Spleen (tissue), 11 donors: ENCODE measurements around the gene ARHGAP24. TPM values are rescaled to one million over a fixed set of nuclear protein-coding genes. Genes with fewer than 3 reads are reported as not detected.
A peak's percentile ranks its signal among the peaks of the same experiment; 100 is the strongest.

ENCODE experiments used
- DNase-seq: peaks from one replicate; pipeline ENCODE4 v3.0.0-alpha.2; 2020
- H3K27ac ChIP-seq, 8 donors: fragments of 200-600 bp; sonication (generic) in 7 of 8; 1 replicate in 4 of 8; 2 replicates in 4 of 8; pipeline versions ENCODE4 v1.5.0 to v1.8.0; 2016 to 2021; ENCODE audit warnings: inconsistent platforms in 4 of 8, mild to moderate bottlenecking in 4 of 8, moderate library complexity in 1 of 8
- H3K27me3 ChIP-seq, 7 donors: fragments of 200-600 bp; sonication (generic) in 6 of 7; replicated peaks in 1 of 7; 1 replicate in 4 of 7; 2 replicates in 3 of 7; pipeline versions ENCODE4 v1.5.0 to v1.8.0; 2016 to 2021; ENCODE audit warnings: inconsistent platforms in 3 of 7, mild to moderate bottlenecking in 1 of 7
- H3K36me3 ChIP-seq, 6 donors: fragments of 200-600 bp; sonication (generic) in 5 of 6; 1 replicate in 4 of 6; 2 replicates in 2 of 6; pipeline versions ENCODE4 v1.5.0 to v1.8.0; 2016 to 2021; ENCODE audit warnings: inconsistent platforms in 2 of 6
- H3K4me1 ChIP-seq, 6 donors: fragments of 200-600 bp; sonication (generic) in 5 of 6; 1 replicate in 3 of 6; 2 replicates in 3 of 6; pipeline versions ENCODE4 v1.5.0 to v1.8.0; 2016 to 2021; ENCODE audit warnings: inconsistent platforms in 3 of 6
- H3K4me3 ChIP-seq, 8 donors: fragments of 200-600 bp; sonication (generic) in 7 of 8; 1 replicate in 4 of 8; 2 replicates in 4 of 8; pipeline versions ENCODE4 v1.5.0 to v1.8.0; 2016 to 2021; ENCODE audit warnings: inconsistent platforms in 4 of 8, mild to moderate bottlenecking in 4 of 8, moderate library complexity in 2 of 8
- H3K9me3 ChIP-seq, 8 donors: fragments of 200-600 bp; sonication (generic) in 7 of 8; 1 replicate in 4 of 8; 2 replicates in 4 of 8; pipeline versions ENCODE4 v1.5.0 to v1.8.0; 2016 to 2021; ENCODE audit warnings: inconsistent platforms in 4 of 8
- CTCF ChIP-seq, 11 experiments: fragments of 200-600 bp in 7 of 11; fragments of 450-650 bp in 4 of 11; sonication (generic) in 4 of 11; IDR thresholded peaks in 8 of 11; conservative IDR thresholded peaks in 3 of 11; 1 replicate in 7 of 11; 2 replicates in 4 of 11; pipeline versions ENCODE4 v1.4.0 to v1.8.0; 2016 to 2021; ENCODE audit warnings: antibody characterized with exemption in 11 of 11, inconsistent platforms in 4 of 11, mild to moderate bottlenecking in 1 of 11
- POLR2A ChIP-seq, 3 donors: fragments of 450-650 bp; IDR thresholded peaks; one replicate each; pipeline ENCODE4 v1.5.1; 2017; ENCODE audit warnings: antibody characterized with exemption in 3 of 3, mild to moderate bottlenecking in 1 of 3
- POLR2AphosphoS5 ChIP-seq, 3 donors: sonication (generic); formaldehyde crosslinking; IDR thresholded peaks; one replicate each; pipeline ENCODE4 v1.5.1; 2017; ENCODE audit warnings: antibody characterized with exemption in 3 of 3
- WGBS, 5 donors: extraction: QIAGEN DNeasy Blood & Tissue Kit in 3 of 5; methylation state at CpG; one replicate each; pipeline versions ENCODE4 v1.1.5 to v1.1.7; 2013 to 2018; 5-methylcytosine and 5-hydroxymethylcytosine counted together
- intact Hi-C: fragments of 100-400 bp; cut with DNase I; formaldehyde crosslinking; loops from one replicate; pipeline ENCODE4 v1.15.0; 2023; ENCODE audit warnings: low total_unique reads
- polyA plus RNA-seq, 3 donors: library from polyadenylated mRNA; stranded (reverse); fragments of 200-250 nt; gene quantifications; one replicate each; pipeline ENCODE4 v1.2.1, GENCODE V29; 2013
- total RNA-seq, 7 donors: library from RNA; depleted of rRNA in 3 of 7; stranded (reverse); fragments of >200 nt in 3 of 7; fragmentation: NEBNext Ultra II Directional in 4 of 7; extraction: Animal tissue kit (Norgen Biotek cat#: 25700) in 4 of 7; gene quantifications; one replicate each; pipeline versions ENCODE4 v1.1.0 to v1.2.1, GENCODE V29; 2016 to 2021
- donor health status: healthy with polysubstance abuse.
- donor health status: DM: no; HTN: no; CAD: no; lungs with moderate emphysema.
- donor health status: DM: no; HTN: no; CAD: no.
- donor health status: Bipolar disorder and iron deficiency.
- donor health status: healthy.
- donor health status: DM: no; HTN: no; CAD: no.
- donor health status: DM: yes; HTN: yes; CAD: no.

The ARHGAP24 gene
- total and polyA plus RNA-seq, 10 donors = 23.1 to 199 (median 130) TPM

GRCh38 chr4:85928775-85929591, 454.0 kb downstream of the ARHGAP24 start:
- WGBS, 5 donors = 42 to 48% (median 47%) methylated on average over 5 of the region's 5 CpGs
- Histone ChIP-seq H3K27ac (no peak overlapping the region), H3K4me1 (peaks cover 6 to 76% (median 43%) of the 10 kb centered on the region in 6 donors), H3K4me3 (no peak overlapping the region), H3K9me3 (no peaks in the 10 kb centered on the region), H3K27me3 (no peaks in the 10 kb centered on the region), H3K36me3 (peaks cover 0 to 12% (median 0%) of the 10 kb centered on the region in 6 donors)
- intact Hi-C loops = no loop called here
- TF ChIP-seq CTCF (IDR thresholded peaks at IDR 0.05 in 8 of 11, conservative IDR thresholded peaks at IDR 0.05 in 3 of 11) (no peak), POLR2AphosphoS5 (IDR thresholded peaks at IDR 0.05) (no peak), POLR2A (IDR thresholded peaks at IDR 0.05) (no peak)
- no peak for DNase-seq

GRCh38 chr4:85929961-85930665, 455.2 kb downstream of the ARHGAP24 start:
- peak; percentile 72 for DNase-seq
- peak overlapping the region in 4 of 8 donors; percentile 6 to 20 (median 12) for H3K27ac ChIP-seq
- intact Hi-C loops = no loop called here

GRCh38 chr4:85932500-85933290, 457.7 kb downstream of the ARHGAP24 start:
- no peak for DNase-seq
- 24 to 30% (median 26%) methylated on average over 18 of the region's 18 CpGs for WGBS, 5 donors
- TF ChIP-seq POLR2A (IDR thresholded peaks at IDR 0.05) (no peak), POLR2AphosphoS5 (IDR thresholded peaks at IDR 0.05) (peak in 1 of 3 donors; percentile 45)
- H3K9me3 ChIP-seq = no peaks in the 10 kb centered on the region
- peak overlapping the region in 2 of 8 donors; percentile 7 to 32 for H3K4me3 ChIP-seq
- H3K27ac ChIP-seq = peak overlapping the region in 5 of 8 donors; percentile 35 to 47 (median 39)
- no peaks in the 10 kb centered on the region for H3K36me3 ChIP-seq
- peaks cover 6 to 63% (median 42%) of the 10 kb centered on the region in 6 donors for H3K4me1 ChIP-seq
- no peaks in the 10 kb centered on the region for H3K27me3 ChIP-seq
- intact Hi-C loops = no loop called here

More at GRCh38 chr4:85929961-85930665, 455.2 kb downstream of the ARHGAP24 start:
- H3K36me3 ChIP-seq = peaks cover 0 to 4% (median 0%) of the 10 kb centered on the region in 6 donors
- 2 to 10% (median 4%) methylated on average over 10 of the region's 10 CpGs for WGBS, 5 donors
- no peaks in the 10 kb centered on the region for H3K27me3 ChIP-seq
- peak overlapping the region in 1 of 8 donors; percentile 14 for H3K4me3 ChIP-seq
- no peaks in the 10 kb centered on the region for H3K9me3 ChIP-seq
- TF ChIP-seq CTCF (IDR thresholded peaks at IDR 0.05 in 8 of 11, conservative IDR thresholded peaks at IDR 0.05 in 3 of 11) = no peak
- peak; percentile 15 to 58 (median 49) for TF ChIP-seq POLR2AphosphoS5 (IDR thresholded peaks at IDR 0.05)
- H3K4me1 ChIP-seq = peaks cover 6 to 77% (median 43%) of the 10 kb centered on the region in 6 donors

- WGBS, 5 donors = 68 to 81% (median 74%) methylated on average over 3 of the region's 3 CpGs
Observed at GRCh38 chr4:85933291-85933640, 458.3 kb downstream of the ARHGAP24 start.

More at GRCh38 chr4:85933291-85933640, 458.3 kb downstream of the ARHGAP24 start:
- Histone ChIP-seq H3K4me1 (peaks cover 6 to 57% (median 36%) of the 10 kb centered on the region in 6 donors), H3K36me3 (no peaks in the 10 kb centered on the region), H3K9me3 (no peaks in the 10 kb centered on the region), H3K27me3 (no peaks in the 10 kb centered on the region), H3K4me3 (no peak overlapping the region), H3K27ac (peak overlapping the region in 1 of 8 donors; percentile 39)
- TF ChIP-seq CTCF (IDR thresholded peaks at IDR 0.05 in 8 of 11, conservative IDR thresholded peaks at IDR 0.05 in 3 of 11) (no peak), POLR2A (IDR thresholded peaks at IDR 0.05) (no peak), POLR2AphosphoS5 (IDR thresholded peaks at IDR 0.05) (no peak)
- intact Hi-C loops = no loop called here
- no peak for DNase-seq
